Mammary epithelial cell (primary cell): ENCODE measurements around the gene PCBP4.

Source experiments
- CTCF ChIP-seq, 2 donors: IDR thresholded peaks in 1 of 2; conservative IDR thresholded peaks in 1 of 2; 2 replicates each; pipeline ENCODE4 v1.5.1; 2011 to 2012; ENCODE audit warnings: inconsistent platforms in 2 of 2, low read length in 2 of 2, mild to moderate bottlenecking in 2 of 2, control low read depth in 1 of 2, low read depth in 1 of 2; ENCODE audit not compliant: insufficient read depth in 1 of 2; ENCODE audit errors: extremely low read depth in 1 of 2
- EZH2 ChIP-seq: IDR thresholded peaks from 2 replicates; pipeline ENCODE4 v1.6.1; 2012; ENCODE audit warnings: low read length, inconsistent platforms, borderline replicate concordance

GRCh38 chr3:51932471-51933370 is 34.5 kb downstream of the PCBP4 start:
- TF ChIP-seq CTCF (conservative IDR thresholded peaks at IDR 0.05 in 1 of 2, IDR thresholded peaks at IDR 0.05 in 1 of 2; ENCODE audit: extremely low read depth in 1 of 2, insufficient read depth in 1 of 2, low read depth in 1 of 2, low read length in 2 of 2), result no peak
- no peak for TF ChIP-seq EZH2
